ENCODE results near the gene SEC14L2. TPM values are rescaled to one million over a fixed set of nuclear protein-coding genes. Genes with fewer than 3 reads are reported as not detected.
"Not testable (repeated sequence)": the region's sequence is repeated elsewhere in the genome, so short reads cannot be mapped to it uniquely, and the experiment has no call there.

The SEC14L2 gene
- total and polyA plus RNA-seq, 12 donors: 0.78 to 7.7 (median 4.2) TPM

- TF ChIP-seq, protein P1, sequence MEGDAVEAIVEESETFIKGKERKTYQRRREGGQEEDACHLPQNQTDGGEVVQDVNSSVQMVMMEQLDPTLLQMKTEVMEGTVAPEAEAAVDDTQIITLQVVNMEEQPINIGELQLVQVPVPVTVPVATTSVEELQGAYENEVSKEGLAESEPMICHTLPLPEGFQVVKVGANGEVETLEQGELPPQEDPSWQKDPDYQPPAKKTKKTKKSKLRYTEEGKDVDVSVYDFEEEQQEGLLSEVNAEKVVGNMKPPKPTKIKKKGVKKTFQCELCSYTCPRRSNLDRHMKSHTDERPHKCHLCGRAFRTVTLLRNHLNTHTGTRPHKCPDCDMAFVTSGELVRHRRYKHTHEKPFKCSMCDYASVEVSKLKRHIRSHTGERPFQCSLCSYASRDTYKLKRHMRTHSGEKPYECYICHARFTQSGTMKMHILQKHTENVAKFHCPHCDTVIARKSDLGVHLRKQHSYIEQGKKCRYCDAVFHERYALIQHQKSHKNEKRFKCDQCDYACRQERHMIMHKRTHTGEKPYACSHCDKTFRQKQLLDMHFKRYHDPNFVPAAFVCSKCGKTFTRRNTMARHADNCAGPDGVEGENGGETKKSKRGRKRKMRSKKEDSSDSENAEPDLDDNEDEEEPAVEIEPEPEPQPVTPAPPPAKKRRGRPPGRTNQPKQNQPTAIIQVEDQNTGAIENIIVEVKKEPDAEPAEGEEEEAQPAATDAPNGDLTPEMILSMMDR (IDR thresholded peaks at IDR 0.05): no peak
- TF ChIP-seq POLR2A (IDR thresholded peaks at IDR 0.05): no peak
- Histone ChIP-seq H3K36me3 (replicated peaks in 1 of 2) (no peaks in the 10 kb centered on the region), H3K27ac (peak overlapping the region in 1 of 5 donors; percentile 21), H3K27me3 (no peaks in the 10 kb centered on the region), H3K9me3 (replicated peaks in 1 of 3) (no peaks in the 10 kb centered on the region), H3K4me3 (no peak overlapping the region), H3K4me1 (replicated peaks in 1 of 2) (peaks cover 6 to 8% of the 10 kb centered on the region in 2 donors)
- DNase-seq: no peak
- 70 to 88% (median 79%) methylated on average over 5 of the region's 5 CpGs for WGBS, 4 donors
- intact Hi-C loops (cut with DNase I): no loop called here
These were observed 5.4 kb downstream of the SEC14L2 start for GRCh38 chr22:30402028-30402765.

DNA sequence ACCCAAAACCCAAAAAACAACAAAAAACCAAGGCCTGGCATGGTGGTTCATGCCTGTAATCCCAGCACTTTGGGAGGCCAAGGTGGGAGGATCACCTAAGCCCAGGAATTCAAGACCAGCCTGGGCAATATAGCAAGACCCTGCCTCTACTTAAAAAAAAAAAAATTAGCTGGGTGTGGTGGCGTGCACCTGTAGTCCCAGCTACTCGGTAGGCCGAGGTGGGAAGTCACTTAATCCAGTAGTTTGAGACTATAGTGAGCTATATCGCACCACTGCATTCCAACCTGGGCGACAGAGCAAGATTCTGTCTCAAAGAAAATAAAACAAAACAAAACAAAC lies 5.9 kb downstream of the SEC14L2 start:
- H3K4me1 ChIP-seq (replicated peaks in 1 of 2); H3K36me3 ChIP-seq (replicated peaks in 1 of 2); H3K4me3 ChIP-seq; DNase-seq; intact Hi-C loops (cut with DNase I); H3K27ac ChIP-seq; H3K27me3 ChIP-seq; H3K9me3 ChIP-seq (replicated peaks in 1 of 3): not testable (repeated sequence)
- WGBS, 4 donors: 93 to 95% (median 95%) methylated on average over 5 of the region's 5 CpGs

DNA sequence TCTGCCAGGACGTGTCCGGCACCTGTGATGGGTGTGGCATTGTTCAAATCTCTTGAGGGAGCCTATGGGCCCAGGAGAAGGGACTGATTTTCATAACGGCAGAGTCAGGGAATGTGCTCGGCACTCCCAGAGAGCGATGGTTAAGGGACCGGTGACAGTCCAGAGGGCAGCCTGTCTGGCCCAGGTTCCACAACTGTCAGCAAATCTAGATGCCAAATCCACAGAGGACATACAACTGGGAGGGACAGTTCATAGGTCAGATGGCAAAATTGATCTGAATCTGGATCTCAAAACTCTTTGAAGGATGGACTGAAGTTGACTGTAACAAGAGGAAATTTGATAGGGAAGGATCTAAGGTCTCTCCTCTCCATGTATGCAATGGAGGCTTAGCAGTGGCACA lies 7.5 kb downstream of the SEC14L2 start:
- Histone ChIP-seq H3K36me3 (replicated peaks in 1 of 2) (no peaks in the 10 kb centered on the region), H3K27ac (no peak overlapping the region), H3K27me3 (no peaks in the 10 kb centered on the region), H3K4me1 (replicated peaks in 1 of 2) (no peaks in the 10 kb centered on the region), H3K9me3 (replicated peaks in 1 of 3) (no peaks in the 10 kb centered on the region), H3K4me3 (no peak overlapping the region)
- WGBS, 4 donors: 80 to 90% (median 88%) methylated on average over 6 of the region's 6 CpGs
- DNase-seq: no peak
- intact Hi-C loops (cut with DNase I): no loop called here
- TF ChIP-seq, protein P1 (IDR thresholded peaks at IDR 0.05): no peak
- TF ChIP-seq POLR2A (IDR thresholded peaks at IDR 0.05): no peak

DNA sequence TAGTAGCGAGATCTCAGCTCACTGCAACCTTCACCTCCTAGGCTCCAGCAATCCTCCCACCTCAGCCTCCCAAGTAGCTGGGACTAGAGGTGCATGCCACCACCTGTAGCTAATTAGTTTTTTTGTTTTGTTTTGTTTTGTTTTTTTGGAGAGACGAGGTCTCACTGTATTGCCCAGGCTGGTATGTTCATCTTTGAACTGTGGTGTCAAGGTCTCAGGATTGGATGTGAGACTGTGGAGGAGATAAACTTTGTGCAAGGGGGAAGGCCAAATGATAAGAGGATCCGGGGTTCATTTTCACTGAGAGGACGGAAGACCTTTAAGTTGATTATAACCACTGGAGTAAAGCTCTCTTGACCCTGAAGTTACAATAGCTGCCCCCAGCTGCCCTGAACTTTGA lies 8.9 kb downstream of the SEC14L2 start:
- H3K27ac ChIP-seq: no peak overlapping the region
- H3K4me1 ChIP-seq (replicated peaks in 1 of 2): no peaks in the 10 kb centered on the region
- H3K4me3 ChIP-seq: no peak overlapping the region
- H3K36me3 ChIP-seq (replicated peaks in 1 of 2): no peaks in the 10 kb centered on the region
- DNase-seq: no peak
- TF ChIP-seq, protein P1 (IDR thresholded peaks at IDR 0.05): no peak
- no peak for TF ChIP-seq POLR2A (IDR thresholded peaks at IDR 0.05)
- 47 to 67% (median 61%) methylated on average over 3 to 4 of the region's 4 CpGs for WGBS, 4 donors
- no peaks in the 10 kb centered on the region for H3K9me3 ChIP-seq (replicated peaks in 1 of 3)
- no peaks in the 10 kb centered on the region for H3K27me3 ChIP-seq
- intact Hi-C loops (cut with DNase I): no loop called here

GRCh38 chr22:30406400-30406799 lies 9.6 kb downstream of the SEC14L2 start:
- TF ChIP-seq POLR2A (IDR thresholded peaks at IDR 0.05): no peak
- TF ChIP-seq, protein P1 (IDR thresholded peaks at IDR 0.05): no peak
- no peaks in the 10 kb centered on the region for H3K27me3 ChIP-seq
- H3K9me3 ChIP-seq (replicated peaks in 1 of 3): no peaks in the 10 kb centered on the region
- intact Hi-C loops (cut with DNase I): no loop called here
- WGBS, 4 donors: 80 to 98% (median 90%) methylated on average over 6 of the region's 6 CpGs
- no peak overlapping the region for H3K4me3 ChIP-seq
- no peaks in the 10 kb centered on the region for H3K36me3 ChIP-seq (replicated peaks in 1 of 2)
- no peaks in the 10 kb centered on the region for H3K4me1 ChIP-seq (replicated peaks in 1 of 2)
- DNase-seq: no peak
- no peak overlapping the region for H3K27ac ChIP-seq

All from adrenal gland (tissue), 12 donors.